K562 (cell line): ENCODE results near the gene PRKAG1. TPM values are rescaled to one million over a fixed set of nuclear protein-coding genes. Genes with fewer than 3 reads are reported as not detected.
A peak's percentile ranks its signal among the peaks of the same experiment; 100 is the strongest.

Experiments
- ATAC-seq: fragments of 200-7000 bp; cut with Tn5 transposase; 3 replicates; pipeline ENCODE4 v1.9.1; 2020; ENCODE audit warnings: moderate library complexity
- BruUV-seq: library from RNA; stranded (reverse); fragments of 400-500 nt; replicated peaks from 2 replicates; lab custom pipeline; 2021; lab: Mats Ljungman, UMichigan
- CTCF ChIA-PET: fragments of 300-600 bp; formaldehyde crosslinking; extraction: SDS; loops from one replicate; lab custom pipeline; 2021; ENCODE audit warnings: low intra/inter-chr PET ratio; lab: Yijun Ruan, JAX
- POLR2A ChIA-PET: fragments of 300-600, 350-650 bp; sonication (Branson Sonifier 250); formaldehyde crosslinking; extraction: SDS; loops from one replicate; lab custom pipeline; 2021; ENCODE audit warnings: antibody characterized with exemption, inconsistent platforms; lab: Yijun Ruan, JAX
- DNase-seq, 4 experiments: peaks; one replicate each; pipeline versions ENCODE4 v3.0.0 to v3.0.0-alpha.2; 2011 to 2018; ENCODE audit warnings: low spot score in 3 of 4, mixed read lengths in 3 of 4; ENCODE audit errors: extremely low read depth in 1 of 4
- FAIRE-seq: peaks from 2 replicates; lab custom pipeline; 2011; peaks lifted over from hg19 to GRCh38; lab: Jason Lieb, UNC
- H2AFZ ChIP-seq: 2 replicates; pipeline ENCODE4 v1.6.0; 2011; ENCODE audit warnings: low read depth, low read length, control low read depth, inconsistent platforms
- H3K27ac ChIP-seq: fragments of 200-600 bp; 3 replicates; pipeline ENCODE4 v1.8.0; 2011; ENCODE audit warnings: low read depth, mild to moderate bottlenecking, control low read depth, inconsistent platforms, low read length, moderate library complexity, mixed read lengths; ENCODE audit errors: extremely low read depth
- H3K27me3 ChIP-seq, 2 experiments: fragments of 300-600 bp in 1 of 2; 2 replicates in 1 of 2; 3 replicates in 1 of 2; pipeline versions ENCODE4 v1.6.0 to v1.8.0; 2011; ENCODE audit warnings: inconsistent platforms in 2 of 2, low read length in 2 of 2, mild to moderate bottlenecking in 1 of 2, mixed read lengths in 1 of 2, moderate library complexity in 1 of 2; ENCODE audit not compliant: control insufficient read depth in 2 of 2, insufficient read depth in 2 of 2
- H3K36me3 ChIP-seq: fragments of 300-600 bp; 3 replicates; pipeline ENCODE4 v1.8.0; 2011; ENCODE audit warnings: mild to moderate bottlenecking, low read length, inconsistent platforms; ENCODE audit not compliant: control insufficient read depth, insufficient read depth
- H3K4me1 ChIP-seq, 2 experiments: fragments of 200-600 bp in 1 of 2; replicated peaks in 1 of 2; 2 replicates in 1 of 2; 3 replicates in 1 of 2; pipeline versions ENCODE4 v1.5.1 to v1.8.0; 2011; ENCODE audit warnings: inconsistent platforms in 2 of 2, low read length in 2 of 2, mild to moderate bottlenecking in 1 of 2, mixed read lengths in 1 of 2, moderate library complexity in 1 of 2; ENCODE audit not compliant: control insufficient read depth in 2 of 2, insufficient read depth in 2 of 2
- H3K4me2 ChIP-seq: 2 replicates; pipeline ENCODE4 v1.6.1; 2011; ENCODE audit warnings: low read length, control low read depth, inconsistent platforms, mixed read lengths; ENCODE audit not compliant: insufficient read depth
- H3K4me3 ChIP-seq: fragments of 200-600 bp; sonication (generic), shearing (Covaris generic); 2 replicates; pipeline ENCODE4 v1.5.1; 2016; ENCODE audit warnings: control low read depth, inconsistent platforms
- H3K79me2 ChIP-seq: fragments of 200-600 bp; 3 replicates; pipeline ENCODE4 v1.8.0; 2011; ENCODE audit warnings: low read length, inconsistent platforms; ENCODE audit not compliant: control insufficient read depth, insufficient read depth
- H3K9ac ChIP-seq, 2 experiments: 2 replicates each; pipeline versions ENCODE4 v1.6.0 to v1.6.1; 2011; ENCODE audit warnings: low read depth in 2 of 2, low read length in 2 of 2, control low read depth in 1 of 2, inconsistent platforms in 1 of 2, mild to moderate bottlenecking in 1 of 2, mixed read lengths in 1 of 2; ENCODE audit not compliant: insufficient read depth in 1 of 2
- H3K9me1 ChIP-seq: one replicate; pipeline ENCODE4 v1.6.0; 2011; ENCODE audit warnings: inconsistent platforms, mild to moderate bottlenecking, low read length, moderate library complexity; ENCODE audit not compliant: control insufficient read depth, insufficient read depth
- H3K9me3 ChIP-seq: replicated peaks from 2 replicates; pipeline ENCODE4 v1.5.1; 2011; ENCODE audit warnings: low read depth, low read length, inconsistent platforms; ENCODE audit not compliant: control insufficient read depth, insufficient read depth
- H4K20me1 ChIP-seq: replicated peaks from 2 replicates; pipeline ENCODE4 v1.6.1; 2011; ENCODE audit warnings: low read length, inconsistent platforms, mixed read lengths; ENCODE audit not compliant: control insufficient read depth, insufficient read depth
- COPS2 ChIP-seq: fragments of 450-650 bp; conservative IDR thresholded peaks from 2 replicates; pipeline ENCODE4 v1.6.1; 2016; ENCODE audit warnings: mild to moderate bottlenecking, moderate library complexity
- CTBP1 ChIP-seq: fragments of 450-650 bp; IDR thresholded peaks from 2 replicates; pipeline ENCODE4 v1.6.1; 2016; ENCODE audit warnings: borderline replicate concordance
- GABPB1 ChIP-seq: sonication (generic); formaldehyde crosslinking; IDR thresholded peaks from 2 replicates; pipeline ENCODE4 v1.8.0; 2022; ENCODE audit warnings: mild to moderate bottlenecking, missing genetic modification reagents
- HLTF ChIP-seq: fragments of 450-650 bp; IDR thresholded peaks from 2 replicates; pipeline ENCODE4 v1.6.1; 2016
- HNRNPL ChIP-seq: fragments of 200-400 bp; formaldehyde crosslinking; IDR thresholded peaks from 2 replicates; pipeline ENCODE4 v1.6.1; 2017; ENCODE audit warnings: low read depth, mild to moderate bottlenecking, low read length
- NBN ChIP-seq: fragments of 450-650 bp; IDR thresholded peaks from 2 replicates; pipeline ENCODE4 v1.6.1; 2016; ENCODE audit warnings: low read depth, mild to moderate bottlenecking
- NFRKB ChIP-seq: fragments of 450-650 bp; IDR thresholded peaks from 2 replicates; pipeline ENCODE4 v1.6.1; 2016; ENCODE audit warnings: low read depth
- POLR2G ChIP-seq: fragments of 200-400 bp; formaldehyde crosslinking; IDR thresholded peaks from 2 replicates; pipeline ENCODE4 v1.6.1; 2017; ENCODE audit warnings: low read depth, mild to moderate bottlenecking, antibody characterized with exemption, low read length, moderate library complexity
- PTRF ChIP-seq: fragments of 450-650 bp; IDR thresholded peaks from 2 replicates; pipeline ENCODE4 v1.6.1; 2016; ENCODE audit warnings: mild to moderate bottlenecking, missing genetic modification characterization, missing compliant biosample characterization
- RBFOX2 ChIP-seq: fragments of 200-400 bp; formaldehyde crosslinking; IDR thresholded peaks from 2 replicates; pipeline ENCODE4 v1.6.1; 2017; ENCODE audit warnings: low read depth, mild to moderate bottlenecking, low read length, moderate library complexity
- SMAD4 ChIP-seq: fragments of 250-450 bp; sonication (Bioruptor Pico); conservative IDR thresholded peaks from 2 replicates; pipeline ENCODE4 v1.8.0; 2021; ENCODE audit warnings: inconsistent platforms, mild to moderate bottlenecking, moderate library complexity
- ZSCAN29 ChIP-seq: fragments of 450-650 bp; IDR thresholded peaks from 2 replicates; pipeline ENCODE4 v1.6.1; 2017
- WGBS: fragments of 100-300 bp; shearing (Covaris generic); methylation state at CpG from one replicate; pipeline ENCODE4 v1.1.6; 2016; ENCODE audit warnings: low coverage, mixed read lengths; ENCODE audit not compliant: insufficient coverage; ENCODE audit errors: missing lambda C conversion rate; 5-methylcytosine and 5-hydroxymethylcytosine counted together
- in situ Hi-C: fragments of 300-500 bp; cut with MboI; formaldehyde crosslinking; loops from 4 replicates; pipeline ENCODE4 v1.15.0; 2018; ENCODE audit warnings: inconsistent platforms, mixed read lengths
- intact Hi-C: fragments of 100-400 bp; cut with micrococcal nuclease; formaldehyde crosslinking; loops from 2 replicates; pipeline ENCODE4 v1.14.2; 2022
- polyA plus RNA-seq, 8 experiments: library from polyadenylated mRNA; depleted of rRNA in 4 of 8; stranded (reverse) in 5 of 8; unstranded in 3 of 8; fragments of >200 nt; fragmentation: Nextera tagmentation in 2 of 8; fragmentation: Illumina TruSeq in 1 of 8; extraction: Ambion mirVana in 2 of 8; extraction: Trizol in 1 of 8; gene quantifications; 2 replicates each; pipeline versions ENCODE4 v1.2.1 to v1.2.3, GENCODE V29; 2011 to 2014; ENCODE audit warnings: inconsistent platforms in 1 of 8, missing spikeins in 1 of 8
- total RNA-seq, 7 experiments: library from RNA; depleted of rRNA in 6 of 7; stranded (reverse); fragments of >200 nt in 6 of 7; fragmentation: Illumina TruSeq in 2 of 7; extraction: Trizol in 2 of 7; gene quantifications; 2 replicates each; pipeline versions ENCODE4 v1.2.1 to v1.2.3, GENCODE V29; 2011 to 2021; ENCODE audit warnings: low replicate concordance in 1 of 7
- TF ChIP-seq, protein P1 (sequence below): sonication (generic); IDR thresholded peaks from 2 replicates; pipeline ENCODE4 v1.6.1; 2016

PRKAG1 gene
- total and polyA plus RNA-seq, 9 of the 15 experiments (the other 6 are each of a cell fraction or from before 2014, with no cell fraction given): 51.1 to 126 (median 79.1) TPM

DNA sequence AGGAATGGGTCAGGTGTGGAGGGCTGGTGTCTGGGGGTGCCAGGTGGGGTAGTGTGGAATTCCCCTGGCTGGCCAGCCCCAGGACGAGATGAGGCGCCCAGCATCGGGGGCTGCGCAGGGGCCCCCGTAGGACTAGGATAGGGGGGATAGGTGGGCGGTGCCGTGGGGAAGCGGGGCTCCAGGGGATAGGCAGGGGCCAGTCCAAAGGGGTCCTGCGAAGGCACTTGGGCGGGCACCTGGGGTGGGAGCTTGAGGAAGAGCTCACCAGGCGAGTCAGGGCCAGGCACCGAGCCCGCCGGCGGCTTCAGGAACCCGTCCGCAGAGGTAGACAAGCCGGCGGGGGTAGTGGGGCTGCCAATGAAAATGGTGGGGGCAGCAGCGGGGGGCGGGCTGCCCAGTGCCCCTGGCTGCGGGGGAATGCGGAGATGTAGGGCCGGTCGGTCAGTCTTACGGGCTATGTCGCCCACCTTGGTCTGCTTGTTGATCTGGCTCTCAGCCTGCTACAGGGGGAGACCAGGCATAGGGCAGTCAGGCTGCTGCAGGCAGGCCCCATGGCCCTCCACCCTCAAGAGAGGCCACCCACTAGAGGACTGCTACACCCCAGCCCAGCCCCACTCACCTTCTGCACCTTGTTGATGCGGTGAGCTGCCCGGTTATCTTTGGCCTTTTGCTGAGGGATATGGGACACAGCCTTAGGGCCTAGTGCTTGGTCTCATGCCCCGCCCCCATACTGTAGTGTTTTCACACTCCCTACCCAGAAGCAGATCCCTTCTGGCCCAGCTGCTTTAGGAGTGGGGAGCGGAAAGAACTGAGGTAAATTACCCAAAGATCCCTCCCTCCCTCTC is 22.7 kb upstream of the PRKAG1 start:
- 0 out of 5 replicates have a peak, but pooled peaks cover 0 to 3% of the 10 kb centered on the region in 2 experiments for H3K4me1 ChIP-seq
- peaks cover 4% of the 10 kb centered on the region for H4K20me1 ChIP-seq
- FAIRE-seq (no peak), DNase-seq (no peak), ATAC-seq (no peak)
- POLR2A ChIA-PET: interaction anchor here (0.8 to 12.9 kb wide), 4 partner anchors 8 to 57 kb away, joined by 3 to 78 read pairs (median 9); partner anchors contain the start of gene PRKAG1
- in situ Hi-C loops: no loop called here
- H3K9me3 ChIP-seq: no peaks in the 10 kb centered on the region
- H3K4me3 ChIP-seq: no peak overlapping the region
- BruUV-seq: TSS peak; percentile 15
- H3K4me2 ChIP-seq: no peak overlapping the region
- H3K9me1 ChIP-seq: no peaks in the 10 kb centered on the region
- H2AFZ ChIP-seq: no peak overlapping the region
- intact Hi-C loops: no loop called here
- 89% methylated on average over 8 of the region's 31 CpGs for WGBS
- CTCF ChIA-PET: no interaction called here
- H3K9ac ChIP-seq: no peak overlapping the region
- 0 out of 2 replicates have a peak, but pooled peaks have one; percentile 21 for TF ChIP-seq RBFOX2
- TF ChIP-seq NFRKB: no peak
- no peaks in the 10 kb centered on the region for H3K79me2 ChIP-seq
- no peak overlapping the region for H3K27ac ChIP-seq
- H3K36me3 ChIP-seq: peaks cover 97% of the 10 kb centered on the region
- no peaks in the 10 kb centered on the region for H3K27me3 ChIP-seq

DNA sequence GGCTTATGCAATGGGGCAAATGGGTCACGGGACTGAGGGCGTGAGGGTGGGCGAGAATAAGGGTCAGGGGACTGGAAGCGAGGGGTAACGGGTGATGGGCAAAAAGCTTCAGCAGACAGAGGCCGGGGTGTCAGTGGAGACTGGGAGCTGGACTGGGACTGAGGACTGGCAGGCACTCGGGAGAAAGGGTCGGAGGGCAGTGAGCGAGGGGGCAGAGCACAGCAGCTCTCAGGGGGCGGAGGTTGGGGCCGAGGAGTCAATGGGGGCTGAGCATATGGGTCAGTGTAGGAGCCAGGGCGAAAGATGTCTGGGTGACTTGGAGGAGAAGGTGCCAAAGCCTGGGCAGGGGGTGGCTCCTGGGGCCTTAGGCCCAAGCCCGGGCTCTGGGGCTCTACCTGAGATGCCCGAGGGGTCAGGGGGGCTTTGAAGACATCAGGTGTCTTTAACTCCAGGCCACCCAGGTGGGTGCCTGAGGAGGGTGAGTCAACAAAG is 21.8 kb upstream of the PRKAG1 start:
- BruUV-seq: no TSS peak
- no peaks in the 10 kb centered on the region for H3K9me3 ChIP-seq
- TF ChIP-seq SMAD4 (CRISPR knock-in tag) (no peak), PTRF (tag) (no peak), CTBP1 (no peak), HNRNPL (no peak), COPS2 (no peak), GABPB1 (CRISPR knock-in tag) (no peak), ZSCAN29 (no peak), POLR2G (peak; percentile 31; the same call in 1 of the 2 replicates), NBN (no peak), HLTF (no peak), RBFOX2 (peak; percentile 5; the same call in 1 of the 2 replicates)
- TF ChIP-seq, protein P1, sequence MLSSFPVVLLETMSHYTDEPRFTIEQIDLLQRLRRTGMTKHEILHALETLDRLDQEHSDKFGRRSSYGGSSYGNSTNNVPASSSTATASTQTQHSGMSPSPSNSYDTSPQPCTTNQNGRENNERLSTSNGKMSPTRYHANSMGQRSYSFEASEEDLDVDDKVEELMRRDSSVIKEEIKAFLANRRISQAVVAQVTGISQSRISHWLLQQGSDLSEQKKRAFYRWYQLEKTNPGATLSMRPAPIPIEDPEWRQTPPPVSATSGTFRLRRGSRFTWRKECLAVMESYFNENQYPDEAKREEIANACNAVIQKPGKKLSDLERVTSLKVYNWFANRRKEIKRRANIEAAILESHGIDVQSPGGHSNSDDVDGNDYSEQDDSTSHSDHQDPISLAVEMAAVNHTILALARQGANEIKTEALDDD: no peak
- ATAC-seq: no peak
- in situ Hi-C loops: no loop called here
- peaks cover 96% of the 10 kb centered on the region for H3K36me3 ChIP-seq
- no peak overlapping the region for H3K4me3 ChIP-seq
- H3K27ac ChIP-seq: no peak overlapping the region
- no peak for FAIRE-seq
- H3K9ac ChIP-seq: no peak overlapping the region
- no peaks in the 10 kb centered on the region for H3K9me1 ChIP-seq
- no peak for DNase-seq
- no peaks in the 10 kb centered on the region for H3K79me2 ChIP-seq
- H3K27me3 ChIP-seq: no peaks in the 10 kb centered on the region
- 0 out of 5 replicates have a peak, but pooled peaks cover 0 to 3% of the 10 kb centered on the region in 2 experiments for H3K4me1 ChIP-seq
- H3K4me2 ChIP-seq: no peak overlapping the region
- H2AFZ ChIP-seq: no peak overlapping the region
- intact Hi-C loops: no loop called here
- CTCF ChIA-PET: no interaction called here
- H4K20me1 ChIP-seq: peaks cover 4% of the 10 kb centered on the region
- 99% methylated on average over 8 of the region's 14 CpGs for WGBS
- POLR2A ChIA-PET: interaction anchor here (0.7 to 12.9 kb wide), 4 partner anchors 16 to 91 kb away, joined by 3 to 78 read pairs (median 6); partner anchors contain the start of genes PRKAG1 and TUBA1B
